CD4-positive, alpha-beta T cell (primary cell): ENCODE measurements around the gene OASL. TPM values are rescaled to one million over a fixed set of nuclear protein-coding genes. Genes with fewer than 3 reads are reported as not detected.

Experiments used
- ATAC-seq: fragments of 200-7000 bp; cut with Tn5 transposase; one replicate; pipeline ENCODE4 v1.10.0; 2022; ENCODE audit warnings: mild to moderate bottlenecking; ENCODE audit not compliant: poor library complexity
- CTCF ChIA-PET: fragments of 350-600 bp; sonication (Branson Sonifier 250); formaldehyde crosslinking; loops from one replicate; lab custom pipeline; 2021; ENCODE audit warnings: antibody characterized with exemption, inconsistent platforms; lab: Charles Lee
- POLR2A ChIA-PET: fragments of 350-600 bp; sonication (Branson Sonifier 250); formaldehyde crosslinking; loops from one replicate; lab custom pipeline; 2021; ENCODE audit warnings: antibody characterized with exemption, inconsistent platforms; lab: Charles Lee
- DNase-seq, 14 experiments: peaks; one replicate each; pipeline ENCODE4 v3.0.0-alpha.2; 2013 to 2020; ENCODE audit warnings: mixed read lengths in 2 of 14
- H3K27ac ChIP-seq, 2 donors: one replicate each; pipeline versions ENCODE4 v1.5.1 to v1.7.0; 2013; ENCODE audit warnings: low read length in 2 of 2, low read depth in 1 of 2, mild to moderate bottlenecking in 1 of 2
- H3K27me3 ChIP-seq, 2 experiments: 1 replicate in 1 of 2; 2 replicates in 1 of 2; pipeline versions ENCODE4 v1.6.1 to v1.7.0; 2013; ENCODE audit warnings: low read length in 2 of 2, control low read depth in 1 of 2, mild to moderate bottlenecking in 1 of 2, moderate library complexity in 1 of 2; ENCODE audit not compliant: insufficient read depth in 2 of 2, control insufficient read depth in 1 of 2
- H3K36me3 ChIP-seq: one replicate; pipeline ENCODE4 v1.6.1; 2013; ENCODE audit warnings: low read length, control low read depth; ENCODE audit not compliant: insufficient read depth
- H3K4me1 ChIP-seq: one replicate; pipeline ENCODE4 v1.6.1; 2013; ENCODE audit warnings: low read length, control low read depth; ENCODE audit not compliant: insufficient read depth
- H3K4me3 ChIP-seq: one replicate; pipeline ENCODE4 v1.5.1; 2013; ENCODE audit warnings: mild to moderate bottlenecking, low read length, moderate library complexity
- H3K9me3 ChIP-seq, 2 experiments: 1 replicate in 1 of 2; 2 replicates in 1 of 2; pipeline versions ENCODE4 v1.6.1 to v1.7.0; 2013; ENCODE audit warnings: low read length in 2 of 2, mild to moderate bottlenecking in 2 of 2, control low read depth in 1 of 2, moderate library complexity in 1 of 2; ENCODE audit not compliant: control insufficient read depth in 1 of 2, insufficient read depth in 1 of 2
- H3K27ac Mint-ChIP-seq: one replicate; pipeline ENCODE4 v1.8.0; 2020; ENCODE audit warnings: mixed read lengths
- H3K27me3 Mint-ChIP-seq: one replicate; pipeline ENCODE4 v1.8.0; 2021; ENCODE audit warnings: mixed read lengths
- H3K36me3 Mint-ChIP-seq: one replicate; pipeline ENCODE4 v1.8.0; 2021; ENCODE audit warnings: low read depth, mixed read lengths
- H3K4me1 Mint-ChIP-seq: one replicate; pipeline ENCODE4 v1.8.0; 2021; ENCODE audit warnings: low read depth, mixed read lengths
- H3K4me3 Mint-ChIP-seq: one replicate; pipeline ENCODE4 v1.8.0; 2020; ENCODE audit warnings: mild to moderate bottlenecking, mixed read lengths
- H3K9me3 Mint-ChIP-seq: one replicate; pipeline ENCODE4 v1.8.0; 2020; ENCODE audit warnings: mixed read lengths
- CTCF ChIP-seq: fragments of 200-600 bp; IDR thresholded peaks from one replicate; pipeline ENCODE4 v1.8.0; 2022; ENCODE audit warnings: antibody characterized with exemption, mild to moderate bottlenecking
- intact Hi-C, 2 experiments: fragments of 100-400 bp; cut with DNase I in 1 of 2; cut with micrococcal nuclease in 1 of 2; formaldehyde crosslinking; loops; one replicate each; pipeline versions ENCODE4 v1.15.1 to v1.9.0; 2023 to 2025; cut with DNase I, micrococcal nuclease
- total RNA-seq, 174 experiments: library from RNA in 2 of 174; stranded (reverse) in 2 of 174; gene quantifications; one replicate each; pipeline ENCODE4 v1.2.3 and lab custom pipeline; 2021 to 2026

The OASL gene
- total RNA-seq, 2 experiments from 2014 or later, result 33.0 to 34.7 TPM

- no peak overlapping the region for H3K4me3 Mint-ChIP-seq
- no peaks in the 10 kb centered on the region for H3K4me1 Mint-ChIP-seq
- no peaks in the 10 kb centered on the region for H3K4me1 ChIP-seq
- TF ChIP-seq CTCF, result no peak
- H3K9me3 ChIP-seq, result no peaks in the 10 kb centered on the region
- H3K27ac Mint-ChIP-seq, result no peak overlapping the region
- H3K4me3 ChIP-seq, result no peak overlapping the region
- intact Hi-C loops, result no loop called here
- H3K9me3 Mint-ChIP-seq, result no peaks in the 10 kb centered on the region
- H3K27me3 ChIP-seq, result no peaks in the 10 kb centered on the region
- DNase-seq, result no peak
- ChIA-PET POLR2A (interaction anchor here (1.1 kb wide), 1 partner anchor 8 kb away, joined by 3 read pairs; no protein-coding TSS in a partner anchor), CTCF (no interaction called here)
- peaks cover 55% of the 10 kb centered on the region for H3K36me3 Mint-ChIP-seq
- no peak for ATAC-seq
- H3K27me3 Mint-ChIP-seq, result no peaks in the 10 kb centered on the region
- H3K27ac ChIP-seq, result no peak overlapping the region
- H3K36me3 ChIP-seq, result peaks cover 43% of the 10 kb centered on the region
Observed at GRCh38 chr12:121025442-121026226, 13.4 kb downstream of the OASL start.

GRCh38 chr12:121023799-121024198 is 15.2 kb downstream of the OASL start:
- no peaks in the 10 kb centered on the region for H3K9me3 ChIP-seq
- H3K4me1 ChIP-seq, result no peaks in the 10 kb centered on the region
- DNase-seq (no peak), ATAC-seq (no peak)
- Mint-ChIP-seq H3K36me3 (peaks cover 47% of the 10 kb centered on the region), H3K9me3 (no peaks in the 10 kb centered on the region), H3K4me3 (no peak overlapping the region), H3K27me3 (no peaks in the 10 kb centered on the region), H3K27ac (no peak overlapping the region), H3K4me1 (no peaks in the 10 kb centered on the region)
- intact Hi-C loops, result no loop called here
- ChIA-PET CTCF (no interaction called here), POLR2A (no interaction called here)
- no peak for TF ChIP-seq CTCF
- no peak overlapping the region for H3K27ac ChIP-seq
- peaks cover 46% of the 10 kb centered on the region for H3K36me3 ChIP-seq
- no peak overlapping the region for H3K4me3 ChIP-seq
- no peaks in the 10 kb centered on the region for H3K27me3 ChIP-seq

DNA sequence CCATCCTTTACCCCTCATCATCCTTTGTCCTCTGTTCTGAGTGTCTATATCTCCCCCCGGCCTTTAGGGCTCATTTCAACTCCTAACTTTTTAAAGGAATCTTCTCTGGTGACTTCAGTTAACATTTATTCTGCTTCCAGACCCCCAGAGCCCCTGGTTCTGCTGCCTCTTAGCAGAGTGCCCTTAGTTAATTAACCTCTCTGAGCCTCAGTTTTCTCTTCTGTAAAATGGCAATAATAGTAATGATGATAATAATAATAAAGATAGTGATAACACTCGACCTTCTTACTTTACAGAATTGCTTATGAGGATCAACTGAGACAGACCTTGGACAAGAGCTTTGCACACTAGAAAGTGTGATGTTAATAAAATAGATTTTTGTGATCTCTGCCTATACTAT is 16.3 kb downstream of the OASL start:
- TF ChIP-seq CTCF, result no peak
- Mint-ChIP-seq H3K36me3 (peaks cover 38% of the 10 kb centered on the region), H3K27ac (no peak overlapping the region), H3K4me3 (no peak overlapping the region), H3K4me1 (no peaks in the 10 kb centered on the region), H3K9me3 (no peaks in the 10 kb centered on the region), H3K27me3 (no peaks in the 10 kb centered on the region)
- H3K36me3 ChIP-seq, result peaks cover 40% of the 10 kb centered on the region
- CTCF ChIA-PET, result no interaction called here
- POLR2A ChIA-PET, result no interaction called here
- no peaks in the 10 kb centered on the region for H3K27me3 ChIP-seq
- ATAC-seq (no peak), DNase-seq (no peak)
- no peaks in the 10 kb centered on the region for H3K9me3 ChIP-seq
- no peak overlapping the region for H3K4me3 ChIP-seq
- H3K4me1 ChIP-seq, result no peaks in the 10 kb centered on the region
- intact Hi-C loops, result no loop called here
- H3K27ac ChIP-seq, result no peak overlapping the region
